SH-SY5Y (cell line): ENCODE data around the gene RNF5.

Experiments used
- GATA2 ChIP-seq: IDR thresholded peaks from 2 replicates; pipeline ENCODE4 v1.6.1; 2011; ENCODE audit warnings: mild to moderate bottlenecking, low read depth, low read length
- GATA3 ChIP-seq: IDR thresholded peaks from 2 replicates; pipeline ENCODE4 v1.6.1; 2011; ENCODE audit warnings: low read depth, mild to moderate bottlenecking, low read length, moderate library complexity

Gene RNF5

DNA sequence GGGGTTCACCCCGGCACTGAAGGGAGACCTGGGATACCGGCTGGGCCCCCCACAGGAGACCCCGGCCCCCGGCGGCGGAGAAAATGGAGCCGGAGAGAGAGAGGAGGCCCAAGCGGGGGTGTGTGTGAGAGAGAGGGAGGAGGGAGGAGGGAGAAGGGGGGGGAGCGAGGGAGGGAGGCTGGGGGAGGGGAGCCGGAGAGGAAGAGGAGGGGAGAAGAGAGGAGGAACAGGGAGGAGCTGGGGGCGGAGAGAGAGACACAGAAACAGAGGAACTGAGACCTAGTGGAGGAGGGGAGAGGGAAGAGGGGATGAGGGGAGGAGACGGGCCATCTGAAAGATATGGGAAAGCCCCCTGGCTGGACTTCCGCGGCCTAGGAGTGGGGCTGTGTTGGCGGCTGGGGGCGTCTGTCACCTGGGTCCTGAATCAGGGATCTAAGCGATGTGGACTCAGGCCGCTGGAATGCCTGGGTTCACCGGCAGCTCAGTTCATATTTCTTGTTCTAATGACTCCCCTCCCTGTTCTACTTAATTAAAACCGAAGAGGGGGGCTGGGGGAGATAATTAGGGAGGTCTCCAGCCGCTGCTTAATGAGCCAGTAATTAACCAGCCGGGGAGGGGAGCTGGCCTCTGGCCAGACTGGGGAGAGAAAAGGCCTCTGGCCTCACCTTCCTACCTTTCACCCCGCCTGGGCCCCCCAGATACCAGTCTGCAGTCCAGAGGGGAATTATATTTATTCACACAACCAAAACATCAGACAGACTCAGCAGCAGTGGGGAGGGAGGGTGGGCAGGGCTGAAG is 12.0 kb downstream of the RNF5 start, which contains the start of gene PBX2:
Gene PBX2 (minus strand): TSS at position 149 of the 798 bp plus-strand sequence. CDS start 287 bp downstream, outside the sequence.
- TF ChIP-seq GATA3: no peak
- no peak for TF ChIP-seq GATA2

DNA sequence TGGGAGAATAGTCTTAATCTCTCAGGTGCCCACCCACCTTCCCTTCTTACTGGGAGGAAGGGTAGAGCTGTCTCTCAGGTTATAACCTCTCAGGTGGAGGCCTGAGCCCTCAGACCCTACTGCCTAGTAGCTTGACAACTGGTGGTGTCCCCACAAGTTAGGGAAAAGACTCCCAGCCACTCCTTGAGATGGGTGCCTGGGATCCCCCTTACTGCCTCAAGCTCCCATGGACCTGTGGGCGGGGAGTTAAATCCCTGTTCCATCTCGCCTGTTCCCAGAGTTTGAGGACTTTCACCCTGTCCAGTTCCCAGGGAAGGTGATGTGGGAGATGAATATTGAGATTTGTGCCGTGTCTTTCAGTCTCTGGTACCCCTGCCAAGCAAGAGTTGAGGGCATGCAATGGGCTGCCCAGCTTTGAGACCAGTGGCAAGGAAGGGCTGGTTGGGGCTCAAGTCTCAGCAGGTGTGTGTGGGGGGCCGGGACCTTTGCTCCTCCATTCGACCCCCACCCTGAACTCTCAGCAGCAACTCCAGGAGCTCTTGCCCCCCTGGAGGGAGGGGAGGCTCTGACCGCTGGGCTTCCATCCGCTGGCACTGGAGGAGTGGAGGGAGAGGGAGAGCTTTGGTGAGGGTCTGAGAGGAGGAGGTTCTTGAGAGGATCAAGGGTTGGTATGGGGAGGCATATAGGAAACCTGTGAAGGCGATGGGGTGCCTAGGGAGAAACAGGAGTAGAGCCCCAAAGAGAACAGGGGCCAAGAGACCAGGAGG is 12.9 kb downstream of the RNF5 start:
- TF ChIP-seq GATA3 (no peak), GATA2 (no peak)

DNA sequence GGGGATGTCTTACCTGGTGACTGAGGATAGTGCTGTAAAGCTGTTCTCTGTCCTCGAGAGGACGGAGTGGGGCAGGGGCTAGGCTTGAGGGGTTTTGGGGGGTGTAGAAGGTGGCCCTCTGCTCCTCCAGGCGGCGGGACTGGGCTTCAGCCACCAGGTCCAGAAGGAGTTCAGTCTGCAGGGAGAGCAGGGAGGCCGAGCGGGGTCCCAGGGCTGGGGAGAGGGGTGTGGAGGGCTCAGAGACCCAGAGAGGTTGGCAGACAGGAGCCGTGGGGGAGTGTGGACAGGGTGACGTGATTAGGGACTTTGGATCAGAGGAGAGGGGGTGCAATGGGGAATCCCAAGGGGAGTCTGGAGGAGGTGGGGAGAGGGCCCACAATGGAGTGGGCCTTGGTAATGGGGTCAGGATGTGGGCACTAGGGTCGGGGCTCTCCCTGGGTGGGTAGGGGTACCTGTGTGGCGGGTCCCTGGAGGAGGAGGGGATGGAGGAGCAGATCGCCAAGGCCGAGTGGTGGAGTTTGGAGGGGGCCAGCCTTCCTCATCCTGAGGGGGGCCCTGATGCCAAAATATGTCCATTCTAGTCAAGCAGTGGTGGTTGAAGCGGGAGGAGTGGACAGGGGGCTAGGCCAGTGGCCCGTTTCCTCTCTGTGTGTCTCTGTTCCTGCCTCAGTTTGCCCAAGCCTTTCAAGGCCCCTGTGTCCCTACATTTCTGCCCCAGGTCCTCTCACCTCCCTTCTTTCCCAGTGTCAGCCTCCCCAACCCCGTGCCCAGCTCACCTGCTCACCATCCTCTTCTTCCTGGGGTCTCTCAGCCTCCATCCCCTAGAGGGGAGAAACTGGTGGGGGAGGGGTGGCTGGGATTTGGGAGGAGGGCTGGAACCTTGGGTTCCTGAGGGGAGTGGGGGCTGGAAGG is 13.7 kb downstream of the RNF5 start:
- TF ChIP-seq GATA2: no peak
- no peak for TF ChIP-seq GATA3

DNA sequence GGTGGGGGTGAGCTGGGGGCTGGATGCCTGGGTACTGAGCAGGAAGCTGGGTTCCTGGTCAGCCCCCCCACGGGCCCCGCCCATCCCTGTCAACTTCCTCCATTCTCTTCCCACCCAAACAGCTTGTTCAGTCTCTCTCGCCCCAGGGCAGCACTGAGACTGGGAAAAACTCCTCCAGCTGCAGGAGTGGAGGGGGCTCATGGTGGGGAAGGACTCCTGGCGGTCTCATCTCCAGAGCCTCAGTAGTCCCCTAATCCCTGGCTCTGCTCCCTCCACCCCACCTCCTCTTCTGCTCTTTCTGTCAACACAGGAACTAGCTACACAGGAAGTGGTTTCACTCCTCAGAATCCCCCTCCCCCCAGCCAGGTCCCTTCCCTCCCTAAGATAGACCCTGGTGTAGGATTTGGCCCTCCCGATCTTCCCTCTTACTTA is 14.4 kb downstream of the RNF5 start, which contains the start of gene GPSM3:
Gene GPSM3 (minus strand): TSS at position 36 of the 432 bp plus-strand sequence. CDS start 130 bp downstream, outside the sequence.
- TF ChIP-seq GATA3 (no peak), GATA2 (no peak)

DNA sequence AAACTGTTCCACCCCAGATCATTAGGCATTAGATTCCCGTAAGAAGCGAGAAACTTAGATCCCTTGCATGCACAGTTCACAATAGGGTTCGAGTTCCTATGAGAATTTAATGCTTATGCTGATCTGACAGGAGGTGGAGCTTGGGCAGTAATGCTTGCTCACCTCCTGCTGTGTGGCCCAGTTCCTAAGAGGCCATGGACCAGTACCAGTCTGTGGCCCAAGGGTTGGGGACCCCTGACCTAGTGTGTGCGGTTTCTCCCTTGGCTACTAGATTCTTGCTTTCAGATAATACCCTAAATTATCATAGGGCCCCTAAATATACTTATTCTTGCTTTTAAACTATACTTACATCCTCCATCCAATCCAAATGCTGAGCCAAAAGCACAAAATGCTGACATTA is 16.2 kb downstream of the RNF5 start:
- no peak for TF ChIP-seq GATA2

DNA sequence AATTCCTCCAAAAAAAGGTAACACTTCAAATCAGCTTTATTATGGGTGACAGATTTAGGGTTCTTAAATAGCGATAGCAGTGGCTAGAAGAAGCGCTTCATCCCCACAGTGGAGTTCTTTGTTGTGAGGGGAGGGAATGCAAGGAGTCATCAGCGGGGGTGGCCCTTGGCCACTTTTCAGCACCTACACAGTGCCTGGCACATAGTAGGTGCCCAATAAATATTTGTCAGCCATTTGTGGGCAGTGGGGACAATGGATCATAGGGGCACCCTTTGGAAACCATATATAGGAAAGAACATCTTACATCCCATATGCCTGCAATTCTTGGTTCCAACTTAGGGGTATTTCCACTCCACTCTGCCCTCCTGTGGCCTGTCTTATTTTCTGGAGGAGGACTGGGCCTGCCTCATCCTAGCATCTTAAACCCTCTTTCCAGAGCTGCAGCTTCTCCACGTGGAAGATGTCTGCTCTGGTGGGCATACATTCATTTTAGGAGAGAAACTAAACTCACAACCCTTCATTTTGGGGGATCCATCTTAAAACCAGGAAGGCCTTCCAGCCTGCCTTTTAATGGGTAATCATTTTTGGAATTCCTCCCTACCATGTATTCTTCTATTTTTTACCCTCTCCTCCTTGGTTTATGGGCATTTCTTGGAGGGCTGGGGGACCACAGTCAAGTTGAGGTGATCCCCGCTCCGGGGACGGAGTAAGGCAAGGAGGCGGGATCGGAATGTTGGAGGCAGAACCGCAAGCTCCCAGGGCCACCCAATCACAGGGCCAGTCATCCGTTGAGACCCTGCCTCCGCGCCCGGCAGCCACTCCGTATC is 16.8 kb downstream of the RNF5 start:
- no peak for TF ChIP-seq GATA3
- no peak for TF ChIP-seq GATA2

DNA sequence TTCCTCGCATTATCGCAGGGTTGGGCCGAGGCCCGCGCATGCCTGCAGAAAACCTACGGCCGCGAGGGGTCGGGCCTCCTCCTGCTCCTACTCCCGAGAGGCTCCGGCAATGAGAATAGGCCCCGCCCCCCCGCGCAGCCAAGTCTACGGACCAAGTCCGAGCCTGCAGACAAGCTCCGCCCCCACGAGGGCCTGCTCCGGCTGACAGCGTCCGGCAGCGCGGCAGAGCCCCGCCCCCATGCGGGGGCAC is 17.4 kb downstream of the RNF5 start:
- TF ChIP-seq GATA2: no peak
- TF ChIP-seq GATA3: no peak

DNA sequence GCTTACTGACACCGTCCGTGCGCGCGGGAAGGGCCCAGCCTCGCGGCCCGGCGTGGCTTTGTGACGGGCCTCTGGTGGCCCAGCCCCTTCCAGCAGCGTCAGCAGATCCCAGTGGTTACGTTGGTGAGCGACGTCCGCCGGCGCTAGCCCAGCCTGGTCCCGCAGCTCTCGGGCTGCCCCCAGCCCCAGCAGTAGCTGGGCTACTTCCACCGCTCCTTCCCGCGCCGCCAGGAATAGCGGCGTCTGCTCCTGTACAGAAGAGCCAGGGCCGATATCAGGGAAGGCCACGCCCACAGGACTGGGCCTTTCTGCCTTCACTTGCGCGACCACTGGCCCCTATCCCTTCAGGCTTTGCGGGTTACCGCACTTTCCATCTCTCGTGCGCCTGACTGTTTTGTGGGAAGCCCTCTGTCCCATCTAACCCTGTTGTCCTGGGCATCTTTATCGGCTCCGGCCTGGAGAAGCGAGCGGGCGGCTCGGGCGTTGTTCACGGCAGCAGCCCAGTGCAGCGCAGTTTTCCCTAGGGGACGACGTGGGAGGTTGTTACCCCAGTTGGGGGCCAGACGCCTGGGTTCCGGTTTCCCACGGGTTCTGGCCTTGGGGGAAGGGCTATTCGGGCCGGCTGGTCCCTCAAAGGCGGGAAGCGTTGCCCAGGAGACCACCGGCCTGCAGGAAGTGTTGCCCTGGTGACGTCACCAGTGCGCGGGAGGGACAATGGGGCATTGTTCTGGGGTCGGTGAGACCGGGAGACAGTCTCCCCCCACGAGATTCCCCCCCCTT is 17.9 kb downstream of the RNF5 start:
- TF ChIP-seq GATA2 (no peak), GATA3 (no peak)

DNA sequence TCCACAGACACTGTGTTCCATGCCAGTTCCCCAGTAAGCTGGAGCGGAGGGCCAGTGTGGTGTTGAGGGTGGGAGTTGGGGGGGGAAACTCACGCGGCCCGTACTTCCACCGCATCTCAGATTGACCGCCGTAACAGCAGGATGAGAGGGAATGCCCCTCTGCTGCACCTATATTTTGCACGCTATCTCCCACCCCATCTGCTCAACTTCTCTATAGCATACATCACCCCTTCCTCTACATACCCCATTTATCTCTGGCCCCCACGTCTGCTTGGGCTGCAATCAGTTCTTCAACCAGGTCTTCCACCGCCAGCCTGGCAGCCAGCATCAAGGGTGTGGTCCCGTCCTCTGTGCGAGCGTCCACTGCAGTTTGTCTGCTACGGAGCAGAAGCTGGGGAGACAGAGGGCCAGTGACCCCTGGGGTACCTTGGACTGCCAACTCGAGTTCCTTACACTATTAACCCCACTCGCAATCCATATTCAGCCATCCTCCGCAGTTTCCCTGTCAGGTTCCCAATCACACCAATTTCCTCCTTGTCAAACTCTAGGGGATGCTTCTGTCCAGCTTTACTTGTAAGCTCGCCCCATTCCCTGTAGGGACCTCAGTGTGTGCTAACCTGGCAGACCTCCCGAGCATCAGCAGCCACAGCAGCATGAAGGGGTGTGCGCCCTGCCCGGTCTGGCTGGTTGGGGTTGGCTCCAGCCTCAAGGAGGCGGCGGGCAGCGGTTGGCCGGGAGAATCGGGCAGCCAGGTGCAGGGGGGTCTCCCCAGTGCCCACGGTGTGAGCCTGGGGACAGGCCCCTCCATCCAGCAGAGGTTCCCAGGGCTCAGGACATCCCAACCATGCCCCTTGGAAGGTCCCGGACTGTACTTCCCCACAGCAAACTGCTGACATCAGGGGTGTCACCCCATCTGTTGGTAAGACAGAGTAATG is 18.7 kb downstream of the RNF5 start:
- TF ChIP-seq GATA2 (peak; percentile 49), GATA3 (no peak)

DNA sequence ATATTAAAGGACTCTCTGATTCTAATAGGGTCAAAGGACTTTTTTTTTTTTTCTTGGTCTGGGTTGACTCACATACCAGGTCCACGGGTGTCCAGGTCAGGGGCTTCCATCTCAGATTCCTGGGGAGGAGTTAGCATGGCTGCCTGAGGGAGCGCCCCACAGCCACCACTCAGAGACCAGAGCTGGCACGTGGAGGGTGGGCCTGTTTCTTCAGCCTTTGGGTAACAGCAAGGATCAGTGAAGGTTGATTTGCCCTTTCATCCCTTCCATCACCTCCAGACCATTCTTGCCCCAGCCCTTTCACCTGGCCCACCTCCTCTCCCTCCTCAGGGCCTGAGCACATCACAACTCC is 20.1 kb downstream of the RNF5 start:
- TF ChIP-seq GATA2: no peak
- TF ChIP-seq GATA3: no peak

DNA sequence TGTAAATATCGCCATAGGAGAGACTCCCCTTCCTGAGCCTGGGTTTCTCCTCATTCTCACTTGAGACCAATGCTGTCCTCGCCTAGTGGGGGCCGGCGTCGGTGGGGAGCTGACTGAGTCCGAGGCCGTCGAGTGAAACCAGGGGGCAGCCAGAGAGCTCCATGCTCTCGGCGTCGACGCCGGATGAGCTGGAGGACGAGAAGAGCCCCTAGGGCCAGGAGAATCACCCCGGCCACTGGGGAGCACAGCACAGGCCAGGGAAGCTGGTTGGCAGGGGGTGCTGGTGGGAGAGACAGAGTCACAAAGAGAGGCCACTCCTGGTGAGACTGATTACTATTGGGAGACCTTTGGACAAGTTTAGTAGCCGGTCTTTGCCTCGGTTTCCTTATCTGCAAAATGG is 20.7 kb downstream of the RNF5 start:
- TF ChIP-seq GATA2 (no peak), GATA3 (no peak)
